Activated CD8-positive, alpha-beta T cell treated with anti-CD3 and anti-CD28 coated beads for 36 hours (primary cell): Measurements from ENCODE around the gene GDF11. TPM values are rescaled to one million over a fixed set of nuclear protein-coding genes. Genes with fewer than 3 reads are reported as not detected.
A peak's percentile ranks its signal among the peaks of the same experiment; 100 is the strongest.

ENCODE experiments used
- ATAC-seq: fragments of 200-7000 bp; cut with Tn5 transposase; one replicate; pipeline ENCODE4 v1.10.0; 2021; ENCODE audit warnings: mild to moderate bottlenecking, moderate library complexity
- CTCF ChIA-PET: fragments of 350-600 bp; sonication (Branson Sonifier 250); formaldehyde crosslinking; loops from one replicate; lab custom pipeline; 2021; ENCODE audit warnings: antibody characterized with exemption; lab: Charles Lee
- POLR2A ChIA-PET: fragments of 350-600 bp; sonication (Branson Sonifier 250); formaldehyde crosslinking; loops from one replicate; lab custom pipeline; 2021; ENCODE audit warnings: antibody characterized with exemption; lab: Charles Lee
- DNase-seq: peaks from one replicate; pipeline ENCODE4 v3.0.0-alpha.2; 2020
- H3K27ac Mint-ChIP-seq: one replicate; pipeline ENCODE4 v1.8.0; 2021; ENCODE audit warnings: mild to moderate bottlenecking, mixed read lengths
- H3K27me3 Mint-ChIP-seq: one replicate; pipeline ENCODE4 v1.8.0; 2021; ENCODE audit warnings: mixed read lengths
- H3K36me3 Mint-ChIP-seq: one replicate; pipeline ENCODE4 v1.8.0; 2021; ENCODE audit warnings: low read depth, mixed read lengths
- H3K4me1 Mint-ChIP-seq: one replicate; pipeline ENCODE4 v1.8.0; 2021; ENCODE audit warnings: low read depth, mixed read lengths
- H3K4me3 Mint-ChIP-seq: one replicate; pipeline ENCODE4 v1.8.0; 2021; ENCODE audit warnings: mild to moderate bottlenecking, moderate library complexity, mixed read lengths
- H3K9me3 Mint-ChIP-seq: one replicate; pipeline ENCODE4 v1.8.0; 2021; ENCODE audit warnings: mixed read lengths
- intact Hi-C: fragments of 100-400 bp; cut with micrococcal nuclease; formaldehyde crosslinking; loops from one replicate; pipeline ENCODE4 v1.10.0; 2022
- total RNA-seq, 2 experiments: library from RNA; stranded (reverse); gene quantifications; one replicate each; pipeline ENCODE4 v1.2.3, GENCODE V29; 2021
- TF ChIP-seq, protein P1 (sequence below): fragments of 200-600 bp; IDR thresholded peaks from one replicate; pipeline ENCODE4 v1.8.0; 2022; ENCODE audit warnings: antibody characterized with exemption, mild to moderate bottlenecking

Gene GDF11
- 1 to 10 TPM; 7.4 to 9.3 TPM for total RNA-seq

DNA sequence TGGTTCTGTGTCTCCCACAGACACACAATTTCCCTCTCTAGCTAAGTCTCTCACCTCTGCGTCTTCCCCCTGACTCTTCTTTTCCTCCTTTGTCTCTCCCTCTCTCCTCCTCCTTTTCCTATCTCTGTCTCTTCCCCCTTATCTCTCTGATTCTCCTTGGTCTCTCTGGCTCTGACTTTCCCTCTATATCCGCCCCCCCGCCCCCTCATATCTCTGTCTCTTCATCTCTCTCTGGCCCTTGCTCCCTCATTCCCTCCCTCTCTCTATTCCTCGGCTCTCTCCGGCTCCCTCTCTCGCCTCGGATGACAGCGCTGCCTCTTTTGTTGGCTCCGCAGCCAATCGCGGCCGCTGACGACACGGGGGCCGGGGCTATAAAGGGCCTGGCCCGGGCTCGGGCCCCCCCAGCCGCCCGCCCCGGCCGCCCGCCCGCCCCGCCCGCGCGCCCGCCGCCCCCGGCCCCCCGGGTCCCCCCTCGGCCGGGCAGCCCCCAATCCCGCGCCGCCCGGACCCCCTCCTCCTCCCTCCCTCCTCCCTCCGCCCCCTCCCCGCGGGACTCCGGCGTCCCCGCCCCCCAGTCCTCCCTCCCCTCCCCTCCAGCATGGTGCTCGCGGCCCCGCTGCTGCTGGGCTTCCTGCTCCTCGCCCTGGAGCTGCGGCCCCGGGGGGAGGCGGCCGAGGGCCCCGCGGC is at the start of gene GDF11:
GDF11 (plus strand) TSS at position 404 of the 687 bp plus-strand sequence; CDS start at position 599, 195 bp downstream.
- Mint-ChIP-seq H3K36me3 (no peaks in the 10 kb centered on the region), H3K4me3 (peak within 1 kb of the TSS; percentile 86), H3K9me3 (no peaks in the 10 kb centered on the region), H3K27ac (peak within 1 kb of the TSS; percentile 44), H3K4me1 (peaks cover 33% of the 10 kb centered on the region), H3K27me3 (no peaks in the 10 kb centered on the region)
- CTCF ChIA-PET = interaction anchor here (0.7 to 2.0 kb wide), 11 partner anchors 10 to 253 kb away, joined by 3 to 7 read pairs (median 4); partner anchors contain the start of genes BLOC1S1, PYM1 and RAB5B
- ATAC-seq (peak; percentile 60), DNase-seq (peak; percentile 83)
- intact Hi-C loops = no loop called here
- POLR2A ChIA-PET = interaction anchor here (0.6 to 2.0 kb wide), 11 partner anchors 8 to 301 kb away, joined by 3 to 10 read pairs (median 3); partner anchors contain the start of gene CD63
- TF ChIP-seq, protein P1, sequence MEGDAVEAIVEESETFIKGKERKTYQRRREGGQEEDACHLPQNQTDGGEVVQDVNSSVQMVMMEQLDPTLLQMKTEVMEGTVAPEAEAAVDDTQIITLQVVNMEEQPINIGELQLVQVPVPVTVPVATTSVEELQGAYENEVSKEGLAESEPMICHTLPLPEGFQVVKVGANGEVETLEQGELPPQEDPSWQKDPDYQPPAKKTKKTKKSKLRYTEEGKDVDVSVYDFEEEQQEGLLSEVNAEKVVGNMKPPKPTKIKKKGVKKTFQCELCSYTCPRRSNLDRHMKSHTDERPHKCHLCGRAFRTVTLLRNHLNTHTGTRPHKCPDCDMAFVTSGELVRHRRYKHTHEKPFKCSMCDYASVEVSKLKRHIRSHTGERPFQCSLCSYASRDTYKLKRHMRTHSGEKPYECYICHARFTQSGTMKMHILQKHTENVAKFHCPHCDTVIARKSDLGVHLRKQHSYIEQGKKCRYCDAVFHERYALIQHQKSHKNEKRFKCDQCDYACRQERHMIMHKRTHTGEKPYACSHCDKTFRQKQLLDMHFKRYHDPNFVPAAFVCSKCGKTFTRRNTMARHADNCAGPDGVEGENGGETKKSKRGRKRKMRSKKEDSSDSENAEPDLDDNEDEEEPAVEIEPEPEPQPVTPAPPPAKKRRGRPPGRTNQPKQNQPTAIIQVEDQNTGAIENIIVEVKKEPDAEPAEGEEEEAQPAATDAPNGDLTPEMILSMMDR = no peak

DNA sequence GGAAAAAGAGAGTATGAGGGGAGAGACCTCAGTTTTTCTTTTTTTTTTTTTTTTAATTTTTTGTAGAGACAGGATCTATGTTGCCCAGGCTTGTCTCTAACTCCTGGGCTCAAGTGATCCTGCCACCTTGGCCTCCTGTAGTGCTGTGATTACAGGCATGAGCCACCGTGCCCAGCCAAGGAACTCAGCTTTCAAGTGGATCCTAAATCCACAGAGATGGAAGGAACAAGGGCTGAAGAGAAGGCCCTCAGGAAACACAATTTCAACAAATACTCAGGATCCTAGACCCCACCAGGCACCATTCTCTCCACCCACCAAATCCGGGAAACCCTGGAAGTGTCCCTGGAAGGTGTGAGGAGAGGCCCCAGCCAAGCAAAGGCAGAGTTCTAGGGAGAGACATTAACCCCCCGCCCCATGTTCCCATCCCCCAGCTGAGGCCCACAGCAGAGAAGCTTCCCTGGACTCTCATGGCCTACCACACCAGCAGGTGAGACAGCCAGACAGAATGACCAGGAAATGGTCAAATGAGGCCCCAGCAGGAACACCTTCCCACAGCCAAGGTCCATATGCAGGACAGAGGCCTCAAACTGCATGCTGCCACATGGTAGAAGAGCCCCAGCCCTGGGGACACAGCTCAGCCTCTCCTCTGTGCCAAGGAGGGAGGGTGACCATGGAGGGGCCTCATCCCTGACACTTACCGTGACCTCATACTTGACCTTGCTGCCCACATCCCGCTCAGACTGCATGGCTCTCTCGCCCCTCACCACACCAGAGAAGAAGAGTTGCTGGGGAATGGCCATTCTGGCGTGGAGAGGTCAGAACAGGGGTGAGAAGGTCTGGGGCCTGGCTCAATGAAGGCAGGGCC is 49.4 kb upstream of the GDF11 start:
- ChIA-PET POLR2A (no interaction called here), CTCF (interaction anchor here (1.1 to 1.5 kb wide), 2 partner anchors 12 to 31 kb away, joined by 3 read pairs; a partner anchor contains a TSS)
- ATAC-seq = no peak
- TF ChIP-seq, protein P1 = no peak
- no peaks in the 10 kb centered on the region for H3K9me3 Mint-ChIP-seq
- H3K36me3 Mint-ChIP-seq = no peaks in the 10 kb centered on the region
- intact Hi-C loops = no loop called here
- H3K4me3 Mint-ChIP-seq = no peak overlapping the region
- H3K4me1 Mint-ChIP-seq = no peaks in the 10 kb centered on the region
- no peak overlapping the region for H3K27ac Mint-ChIP-seq
- DNase-seq = no peak
- no peaks in the 10 kb centered on the region for H3K27me3 Mint-ChIP-seq

DNA sequence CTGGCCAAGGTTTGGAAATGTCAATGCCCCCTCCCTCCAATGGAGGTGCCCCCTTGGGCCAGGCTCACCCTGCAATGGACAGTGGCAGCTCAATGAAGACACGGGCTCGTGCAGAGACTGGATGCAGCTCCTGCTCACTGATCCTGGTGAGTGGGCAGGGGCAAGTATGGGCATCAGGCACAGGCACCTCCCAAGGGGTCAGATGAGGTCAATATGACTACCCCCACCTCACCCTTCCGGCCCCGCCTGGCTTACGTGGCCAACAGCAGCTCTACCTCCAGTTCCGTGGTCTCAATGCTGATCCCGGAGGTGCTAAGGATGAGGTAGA is 48.8 kb upstream of the GDF11 start:
- Mint-ChIP-seq H3K36me3 (no peaks in the 10 kb centered on the region), H3K27ac (no peak overlapping the region), H3K27me3 (no peaks in the 10 kb centered on the region), H3K9me3 (no peaks in the 10 kb centered on the region), H3K4me1 (no peaks in the 10 kb centered on the region), H3K4me3 (no peak overlapping the region)
- ATAC-seq (no peak), DNase-seq (no peak)
- ChIA-PET CTCF (interaction anchor here (1.1 to 1.8 kb wide), 3 partner anchors 12 to 31 kb away, joined by 3 to 5 read pairs (median 3); a partner anchor contains a TSS), POLR2A (no interaction called here)
- TF ChIP-seq, protein P1 = no peak
- intact Hi-C loops = no loop called here

DNA sequence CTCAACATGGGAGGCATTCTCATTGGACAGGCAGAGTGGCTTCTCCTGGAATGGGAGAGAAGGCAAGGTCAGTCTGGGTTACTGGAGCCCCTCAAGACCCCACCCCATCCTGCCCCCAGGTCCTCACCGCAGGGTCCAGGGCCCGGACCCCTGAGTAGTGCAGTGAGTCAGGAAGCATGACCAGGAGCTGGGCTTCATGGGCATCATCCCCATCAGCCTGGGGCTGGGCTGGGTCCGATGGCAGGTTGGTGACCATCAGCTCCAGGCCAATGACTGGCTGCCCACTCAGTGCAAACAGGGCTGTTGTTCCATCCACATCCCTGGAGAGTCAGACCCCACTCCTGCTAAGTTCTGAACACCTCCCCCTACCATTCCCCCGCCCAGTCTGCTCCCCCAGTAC is 48.3 kb upstream of the GDF11 start:
- no peak for ATAC-seq
- no peaks in the 10 kb centered on the region for H3K36me3 Mint-ChIP-seq
- no peaks in the 10 kb centered on the region for H3K27me3 Mint-ChIP-seq
- TF ChIP-seq, protein P1 = no peak
- POLR2A ChIA-PET = no interaction called here
- H3K4me3 Mint-ChIP-seq = no peak overlapping the region
- no peak overlapping the region for H3K27ac Mint-ChIP-seq
- H3K4me1 Mint-ChIP-seq = no peaks in the 10 kb centered on the region
- H3K9me3 Mint-ChIP-seq = no peaks in the 10 kb centered on the region
- intact Hi-C loops = no loop called here
- DNase-seq = no peak
- CTCF ChIA-PET = interaction anchor here (1.1 to 1.8 kb wide), 2 partner anchors 13 to 30 kb away, joined by 3 to 5 read pairs; a partner anchor contains a TSS
